ENCODE results near the gene SLC25A51. TPM values are rescaled to one million over a fixed set of nuclear protein-coding genes. Genes with fewer than 3 reads are reported as not detected.

SLC25A51 gene
- total RNA-seq, 4 donors from 2014 or later = 21.0 to 31.6 (median 26.1) TPM

DNA sequence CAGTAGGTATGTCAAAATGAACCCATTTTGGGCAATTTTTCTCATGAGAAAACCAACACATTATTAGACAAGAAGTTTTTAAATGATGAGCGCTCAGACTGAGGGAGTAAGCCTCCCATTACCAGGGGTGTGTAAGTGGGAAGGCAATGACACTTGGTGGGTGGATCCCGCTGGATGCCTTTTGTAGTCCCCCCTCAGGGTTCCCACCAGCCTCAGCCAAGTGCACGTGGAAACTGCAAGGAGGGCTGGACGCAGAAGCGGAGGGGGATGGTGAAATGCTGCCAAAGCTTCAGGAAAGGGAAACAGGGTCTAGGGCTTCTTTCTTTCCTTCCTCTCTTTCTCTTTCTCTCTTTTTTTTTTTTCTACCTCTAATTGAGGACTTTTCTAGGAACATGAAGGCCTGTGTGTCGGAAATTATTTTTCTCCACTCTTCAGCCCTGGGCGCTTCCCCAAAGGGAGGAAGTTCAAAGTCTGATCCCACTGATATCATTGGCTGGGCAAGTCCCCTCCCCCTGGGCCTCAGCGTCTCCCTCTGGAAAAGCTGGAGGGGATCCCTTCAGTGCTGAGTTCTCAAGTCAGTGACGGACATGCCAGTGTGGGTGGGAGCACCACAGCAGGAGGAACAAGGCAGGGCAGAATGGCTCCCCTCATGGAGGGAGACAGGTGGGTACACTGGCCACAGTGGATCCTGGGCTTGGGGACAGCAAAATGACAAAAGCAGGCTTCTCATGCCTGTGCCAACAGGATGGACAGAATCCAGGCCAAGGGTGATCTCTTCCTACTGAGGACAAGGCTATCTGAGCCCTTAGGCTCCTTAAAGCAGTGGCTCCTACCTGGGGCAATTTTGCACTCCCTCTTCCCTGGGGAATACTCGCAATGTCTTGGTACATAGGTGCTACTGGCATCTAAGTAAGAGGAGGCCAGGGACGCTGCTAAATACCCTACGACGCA lies 23.9 kb upstream of the SLC25A51 start:
- DNase-seq (ENCODE audit: low spot score in 2 of 2) = no peak
- 81% methylated on average over 13 of the region's 13 CpGs for WGBS
- Histone ChIP-seq H3K36me3 (no peaks in the 10 kb centered on the region), H3K27me3 (no peaks in the 10 kb centered on the region), H3K4me1 (peaks cover 8% of the 10 kb centered on the region), H3K9me3 (no peaks in the 10 kb centered on the region), H3K4me3 (no peak overlapping the region), H3K27ac (no peak overlapping the region)
- TF ChIP-seq POLR2A (IDR thresholded peaks at IDR 0.05) = no peak
- TF ChIP-seq, protein P1, sequence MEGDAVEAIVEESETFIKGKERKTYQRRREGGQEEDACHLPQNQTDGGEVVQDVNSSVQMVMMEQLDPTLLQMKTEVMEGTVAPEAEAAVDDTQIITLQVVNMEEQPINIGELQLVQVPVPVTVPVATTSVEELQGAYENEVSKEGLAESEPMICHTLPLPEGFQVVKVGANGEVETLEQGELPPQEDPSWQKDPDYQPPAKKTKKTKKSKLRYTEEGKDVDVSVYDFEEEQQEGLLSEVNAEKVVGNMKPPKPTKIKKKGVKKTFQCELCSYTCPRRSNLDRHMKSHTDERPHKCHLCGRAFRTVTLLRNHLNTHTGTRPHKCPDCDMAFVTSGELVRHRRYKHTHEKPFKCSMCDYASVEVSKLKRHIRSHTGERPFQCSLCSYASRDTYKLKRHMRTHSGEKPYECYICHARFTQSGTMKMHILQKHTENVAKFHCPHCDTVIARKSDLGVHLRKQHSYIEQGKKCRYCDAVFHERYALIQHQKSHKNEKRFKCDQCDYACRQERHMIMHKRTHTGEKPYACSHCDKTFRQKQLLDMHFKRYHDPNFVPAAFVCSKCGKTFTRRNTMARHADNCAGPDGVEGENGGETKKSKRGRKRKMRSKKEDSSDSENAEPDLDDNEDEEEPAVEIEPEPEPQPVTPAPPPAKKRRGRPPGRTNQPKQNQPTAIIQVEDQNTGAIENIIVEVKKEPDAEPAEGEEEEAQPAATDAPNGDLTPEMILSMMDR (IDR thresholded peaks at IDR 0.05) = no peak
- no peak for TF ChIP-seq POLR2AphosphoS5 (IDR thresholded peaks at IDR 0.05)
- no peak for TF ChIP-seq EP300 (IDR thresholded peaks at IDR 0.05)

GRCh38 chr9:37927132-37927531 lies 23.2 kb upstream of the SLC25A51 start:
- DNase-seq (ENCODE audit: low spot score in 2 of 2) = no peak
- WGBS = 69% methylated on average over 9 of the region's 9 CpGs
- H3K27ac ChIP-seq = no peak overlapping the region
- no peak overlapping the region for H3K4me3 ChIP-seq
- H3K36me3 ChIP-seq = no peaks in the 10 kb centered on the region
- H3K27me3 ChIP-seq = no peaks in the 10 kb centered on the region
- no peaks in the 10 kb centered on the region for H3K9me3 ChIP-seq
- peaks cover 13% of the 10 kb centered on the region for H3K4me1 ChIP-seq
- TF ChIP-seq POLR2AphosphoS5 (IDR thresholded peaks at IDR 0.05) (no peak), EP300 (IDR thresholded peaks at IDR 0.05) (no peak), POLR2A (IDR thresholded peaks at IDR 0.05) (no peak)
- TF ChIP-seq, protein P1 (IDR thresholded peaks at IDR 0.05) = no peak

DNA sequence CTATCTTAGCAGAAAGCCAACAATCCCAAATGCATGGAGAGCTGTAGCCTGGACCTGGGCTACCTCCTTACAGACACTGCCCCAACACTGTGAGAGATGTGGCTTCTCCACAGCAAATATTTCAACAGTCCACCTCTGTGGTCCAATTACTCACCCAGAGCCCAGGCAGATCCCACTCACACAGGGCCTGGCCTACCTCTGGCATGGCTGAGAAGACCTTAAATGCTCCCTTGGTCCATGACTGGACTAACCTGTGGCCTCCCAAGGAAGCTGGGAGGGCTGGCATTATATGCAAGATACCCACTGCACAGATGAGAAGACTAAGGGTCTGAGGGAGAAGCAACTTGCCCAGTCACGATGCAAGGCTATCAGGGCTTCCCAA lies 22.8 kb upstream of the SLC25A51 start:
- no peak for DNase-seq (ENCODE audit: low spot score in 2 of 2)
- Histone ChIP-seq H3K36me3 (no peaks in the 10 kb centered on the region), H3K27me3 (no peaks in the 10 kb centered on the region), H3K9me3 (no peaks in the 10 kb centered on the region), H3K4me1 (peaks cover 17% of the 10 kb centered on the region), H3K4me3 (no peak overlapping the region), H3K27ac (no peak overlapping the region)
- TF ChIP-seq POLR2AphosphoS5 (IDR thresholded peaks at IDR 0.05) = no peak
- TF ChIP-seq POLR2A (IDR thresholded peaks at IDR 0.05) = no peak
- no peak for TF ChIP-seq EP300 (IDR thresholded peaks at IDR 0.05)
- TF ChIP-seq, protein P1 (IDR thresholded peaks at IDR 0.05) = no peak
- 100% methylated on average over 1 of the region's 1 CpG for WGBS

- Histone ChIP-seq H3K4me1 (peaks cover 24% of the 10 kb centered on the region), H3K27ac (no peak overlapping the region), H3K36me3 (no peaks in the 10 kb centered on the region), H3K4me3 (no peak overlapping the region), H3K27me3 (no peaks in the 10 kb centered on the region), H3K9me3 (no peaks in the 10 kb centered on the region)
- no peak for DNase-seq (ENCODE audit: low spot score in 2 of 2)
- 73% methylated on average over 15 of the region's 15 CpGs for whole genome bisulfite sequencing
- no peak for TF ChIP-seq EP300 (IDR thresholded peaks at IDR 0.05)
- no peak for TF ChIP-seq POLR2AphosphoS5 (IDR thresholded peaks at IDR 0.05)
- no peak for TF ChIP-seq POLR2A (IDR thresholded peaks at IDR 0.05)
- TF ChIP-seq, protein P1 (IDR thresholded peaks at IDR 0.05) = no peak
These were observed 22.1 kb upstream of the SLC25A51 start for GRCh38 chr9:37925786-37926736.
